GM21381 (cell line): ENCODE data around the gene PTPRB.

Experiments used
- ATAC-seq: cut with Tn5 transposase; IDR thresholded peaks from one replicate; pipeline ENCODE4 v1.9.1; 2021; ENCODE audit warnings: mild to moderate bottlenecking, moderate library complexity; ENCODE audit not compliant: unreplicated experiment

PTPRB gene

DNA sequence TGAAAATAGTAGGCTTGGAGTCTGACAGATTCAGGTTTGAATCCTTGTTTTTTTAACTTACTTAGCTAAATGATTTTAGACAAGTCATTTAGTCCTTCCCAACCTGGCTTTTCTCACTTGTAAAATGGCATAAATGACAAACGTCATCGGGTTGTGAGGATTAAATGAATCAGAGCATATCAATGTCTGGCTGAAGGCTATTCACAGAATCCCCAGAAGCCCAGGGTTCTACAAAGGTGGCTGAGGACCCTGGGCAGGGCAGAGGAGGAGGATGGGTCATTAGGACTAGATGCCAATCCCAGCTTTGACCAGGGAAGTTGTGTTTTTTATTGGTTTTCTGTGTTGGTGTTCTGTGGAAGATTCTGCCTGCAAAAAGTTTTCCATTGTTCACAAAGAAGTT lies 7.6 kb upstream of the PTPRB start:
- no peak for ATAC-seq

DNA sequence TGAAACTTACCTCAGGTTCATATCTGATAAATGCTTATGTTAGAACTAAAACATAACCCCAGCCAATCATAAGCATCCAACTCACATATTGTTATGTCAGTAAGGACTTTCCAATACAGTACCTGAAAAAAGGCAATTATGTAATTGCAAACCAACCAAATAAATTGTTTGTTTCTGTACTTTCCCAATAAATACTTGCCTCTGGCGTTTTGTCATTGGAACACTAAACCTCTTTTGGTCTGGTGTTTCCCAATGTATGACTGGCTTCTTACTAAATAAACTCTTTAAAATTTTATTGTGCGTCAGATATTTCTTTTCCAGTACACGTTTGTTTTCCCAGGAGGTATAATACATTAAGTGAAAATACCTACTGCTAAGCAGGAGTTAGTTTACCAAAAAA lies 6.7 kb upstream of the PTPRB start:
- no peak for ATAC-seq

DNA sequence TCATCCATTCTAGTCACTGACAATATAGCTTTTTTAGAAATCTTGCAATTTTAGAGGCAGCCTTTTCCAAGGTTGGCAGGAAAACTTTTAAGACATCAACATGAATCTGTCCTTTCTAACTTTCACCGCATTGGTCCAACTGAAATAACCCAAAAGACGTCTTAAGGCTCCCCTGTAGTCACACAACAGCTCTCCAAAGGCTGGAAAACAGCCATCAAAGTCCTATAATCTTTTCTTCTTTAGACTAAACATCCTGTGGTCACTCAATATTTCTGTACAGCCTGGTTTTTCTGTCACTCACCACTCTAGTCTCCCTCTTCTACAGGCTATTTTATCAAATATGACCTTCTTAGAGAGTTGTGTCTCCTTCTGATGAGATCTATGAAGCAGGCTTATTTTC lies 4.5 kb upstream of the PTPRB start:
- ATAC-seq: no peak

DNA sequence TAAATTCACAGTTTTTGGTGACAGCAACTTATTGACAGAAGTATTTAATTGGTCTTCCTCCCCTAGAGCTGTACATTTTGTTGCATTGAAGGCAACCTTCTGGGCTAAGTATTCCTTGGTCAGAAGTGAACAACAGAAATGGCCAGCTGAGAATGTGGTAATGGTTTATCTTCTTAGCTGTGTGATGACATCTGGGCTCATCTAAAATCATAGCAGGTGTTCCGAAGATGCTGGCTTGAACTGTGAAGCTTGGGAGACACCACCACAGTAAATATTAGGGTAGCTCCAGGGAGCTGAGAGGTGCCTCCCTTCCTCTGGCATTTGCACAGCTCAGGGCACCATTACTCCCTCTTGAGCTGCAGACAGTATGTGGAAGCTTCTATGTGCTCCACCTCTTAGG lies 3.7 kb upstream of the PTPRB start:
- no peak for ATAC-seq

DNA sequence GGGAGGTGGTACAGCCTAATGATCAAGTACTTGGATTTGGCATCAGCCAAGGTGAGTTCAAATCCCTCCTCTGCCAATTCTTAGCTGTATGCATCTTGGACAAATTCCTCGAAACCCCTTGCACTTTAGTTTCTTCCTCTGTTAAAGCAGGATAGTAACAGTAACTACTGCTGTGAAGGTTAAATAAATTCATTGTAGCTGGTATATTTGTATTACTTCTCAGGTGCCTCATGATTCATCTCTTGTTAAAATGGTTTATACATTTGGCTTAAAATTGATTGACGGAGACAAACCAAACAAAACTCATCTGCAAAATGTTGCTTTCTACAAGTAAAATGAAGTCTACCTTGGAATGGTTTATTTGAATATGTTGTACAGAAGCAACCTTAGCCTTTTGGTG lies 2.3 kb upstream of the PTPRB start:
- no peak for ATAC-seq

DNA sequence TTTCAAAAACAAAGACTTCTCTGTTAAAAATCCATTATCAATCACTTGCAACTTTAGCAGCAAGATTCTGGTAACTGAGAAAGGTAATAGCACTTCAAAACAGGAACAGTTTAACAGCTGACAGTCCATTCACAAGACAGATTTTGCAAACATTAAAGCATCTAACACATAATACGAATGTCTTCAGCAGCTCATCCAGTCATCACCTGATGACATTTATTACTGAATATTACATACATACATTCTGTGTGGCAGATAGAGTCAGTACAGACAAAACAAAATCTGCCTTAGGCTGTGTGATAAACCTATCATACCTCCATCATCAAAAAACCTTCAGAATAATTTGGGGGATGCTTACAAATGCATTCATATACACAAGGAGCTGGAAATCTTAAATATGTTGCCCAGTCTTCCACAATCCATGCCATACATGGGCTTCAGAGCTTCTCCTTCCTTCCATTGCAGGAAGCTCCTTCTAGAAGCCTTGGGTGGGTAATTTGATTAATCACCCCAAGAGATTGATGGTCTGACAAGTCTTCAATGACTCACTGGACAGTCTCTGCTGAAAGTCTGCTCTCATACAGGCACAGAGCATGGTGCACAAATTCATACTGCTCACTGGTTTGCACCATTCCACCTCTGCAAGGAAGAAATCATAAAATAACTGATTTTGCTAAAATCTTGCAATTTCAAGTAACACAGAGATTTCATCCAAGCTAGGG lies 1.6 kb upstream of the PTPRB start:
- ATAC-seq: no peak

- ATAC-seq: no peak
Measured at GRCh38 chr12:70635755-70636154, 1.5 kb downstream of the PTPRB start.

GRCh38 chr12:70628701-70629480 lies 8.3 kb downstream of the PTPRB start:
- no peak for ATAC-seq

DNA sequence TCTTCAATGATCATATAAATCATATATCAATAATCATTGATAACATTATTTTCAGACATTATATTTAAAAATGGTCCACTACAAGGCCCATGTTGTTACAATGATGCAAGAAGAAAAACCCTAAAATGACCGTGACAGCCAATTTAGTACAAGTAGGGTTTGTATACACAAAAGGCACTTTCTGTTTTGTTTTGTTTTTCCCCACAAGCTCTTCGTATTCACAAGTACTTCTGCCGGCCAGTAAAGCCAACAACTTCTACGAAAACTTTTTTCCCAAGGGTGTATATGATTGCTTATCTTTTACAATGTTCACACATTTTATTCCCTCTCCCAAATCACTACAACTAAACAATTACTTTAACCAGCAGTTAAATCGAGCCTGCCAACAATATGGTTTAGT lies 9.6 kb downstream of the PTPRB start:
- ATAC-seq: no peak

- no peak for ATAC-seq
Measured at GRCh38 chr12:70626180-70626579, 11.0 kb downstream of the PTPRB start.

DNA sequence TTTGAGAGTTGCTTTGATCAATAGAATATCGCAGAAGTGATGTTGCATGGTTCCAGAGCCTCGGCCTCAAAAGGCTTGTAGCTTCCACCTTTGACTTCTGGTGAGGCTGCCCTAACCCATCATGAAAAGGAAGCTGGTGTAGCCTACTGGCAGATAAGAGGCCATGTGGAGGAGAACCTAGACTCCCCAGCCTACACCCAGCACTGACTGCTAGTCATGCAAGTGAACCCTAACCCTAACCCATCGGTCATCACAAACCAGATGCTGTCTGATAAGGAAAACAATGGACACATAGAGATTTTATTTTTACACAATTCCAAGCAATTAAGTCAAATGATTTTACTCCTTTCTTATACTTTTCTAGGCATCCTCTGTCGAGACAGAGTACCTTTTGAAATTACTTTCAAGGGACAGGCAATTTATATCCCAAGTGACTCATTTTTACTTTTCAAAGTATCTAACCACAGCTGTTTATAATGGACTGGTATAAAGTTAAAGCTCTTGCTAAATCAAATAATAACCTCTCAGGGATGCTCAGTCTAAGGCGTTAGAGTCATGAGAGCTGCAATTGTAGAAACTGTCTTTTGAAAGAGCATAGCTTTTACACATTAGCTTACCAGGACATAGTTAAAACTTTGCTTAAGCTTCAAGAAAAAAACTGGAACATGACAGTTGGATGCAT lies 17.6 kb downstream of the PTPRB start:
- no peak for ATAC-seq

GRCh38 chr12:70618371-70618770 lies 18.9 kb downstream of the PTPRB start:
- no peak for ATAC-seq

- ATAC-seq: no peak
Measured at GRCh38 chr12:70617450-70617849, 19.8 kb downstream of the PTPRB start.

- no peak for ATAC-seq
Measured at GRCh38 chr12:70615174-70615866, 21.9 kb downstream of the PTPRB start.

DNA sequence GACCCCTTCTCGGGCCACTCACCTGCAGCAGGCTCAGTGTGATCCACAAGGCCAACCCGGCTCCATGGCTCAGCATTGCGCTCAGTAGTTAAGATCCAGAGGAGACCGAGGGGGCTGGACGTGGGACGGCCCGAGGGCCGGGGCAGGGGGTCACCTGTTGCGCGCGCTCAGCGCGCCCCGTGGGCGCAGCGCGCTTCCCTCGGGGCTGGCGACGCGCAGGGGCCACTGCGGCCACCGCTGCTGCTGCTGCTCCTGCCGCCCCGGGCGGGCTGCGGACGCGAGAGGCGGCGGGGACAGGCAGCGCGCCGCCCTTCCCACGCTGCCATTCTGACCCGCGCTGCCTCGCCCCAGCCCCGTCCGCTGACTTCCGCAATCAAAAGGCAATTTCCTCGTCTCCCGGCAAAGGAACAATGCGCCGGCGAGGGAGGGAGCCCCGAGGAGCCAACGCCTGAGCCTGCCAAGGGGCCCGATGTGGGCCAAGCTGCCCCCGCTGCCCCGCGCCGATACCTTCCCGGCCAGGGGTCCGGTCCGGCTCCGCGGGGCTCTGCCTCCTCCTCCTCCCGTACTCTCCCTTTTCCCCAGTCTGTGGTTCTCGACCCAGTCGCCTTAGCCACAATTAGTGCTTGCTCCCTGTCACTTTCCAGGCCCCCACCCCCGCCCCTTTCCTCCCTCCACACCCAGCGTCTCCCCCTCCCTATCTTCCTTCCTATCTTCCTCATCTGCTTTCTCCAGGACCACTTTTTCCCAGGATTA lies 27.3 kb downstream of the PTPRB start:
- ATAC-seq: no peak

DNA sequence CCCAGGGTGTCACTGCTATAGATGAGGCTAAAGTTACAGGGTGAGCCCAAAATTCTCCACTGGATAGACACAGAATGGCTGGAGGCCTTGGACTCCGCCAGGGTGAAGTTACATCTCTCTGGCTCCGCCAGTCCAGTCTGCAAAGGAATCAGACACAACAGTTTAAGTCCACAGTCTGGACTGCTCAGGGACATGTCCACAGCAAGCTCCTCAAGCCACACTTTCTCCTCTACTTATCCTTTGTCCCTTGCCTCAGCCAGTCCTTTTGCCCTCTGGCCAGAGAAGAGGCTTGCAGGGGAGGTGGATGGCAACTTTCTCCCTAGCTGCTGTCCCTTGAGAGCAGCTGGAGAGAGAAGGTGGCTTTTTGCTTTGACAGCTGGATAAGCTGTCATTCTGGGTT lies 28.0 kb downstream of the PTPRB start:
- ATAC-seq: no peak

- no peak for ATAC-seq
Measured at GRCh38 chr12:70608184-70608583, 29.0 kb downstream of the PTPRB start.

DNA sequence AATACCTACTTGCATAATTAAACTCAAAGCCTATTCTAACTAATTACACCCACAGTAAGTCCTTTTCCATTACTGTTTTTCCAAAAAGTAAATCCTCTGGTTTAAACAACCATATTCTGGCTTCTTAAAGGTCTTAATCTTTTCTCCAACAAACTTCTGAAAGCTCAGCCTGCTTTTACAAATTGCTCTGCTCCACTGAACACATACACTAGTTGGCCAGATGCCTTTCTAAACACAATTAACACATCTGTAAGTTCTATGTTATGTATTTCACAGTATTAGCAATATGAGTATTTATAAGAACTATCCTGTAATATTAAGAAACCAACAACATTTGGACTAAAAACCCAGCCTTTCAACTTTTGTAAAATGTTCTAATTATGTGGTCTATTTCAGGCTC lies 30.1 kb downstream of the PTPRB start:
- no peak for ATAC-seq

DNA sequence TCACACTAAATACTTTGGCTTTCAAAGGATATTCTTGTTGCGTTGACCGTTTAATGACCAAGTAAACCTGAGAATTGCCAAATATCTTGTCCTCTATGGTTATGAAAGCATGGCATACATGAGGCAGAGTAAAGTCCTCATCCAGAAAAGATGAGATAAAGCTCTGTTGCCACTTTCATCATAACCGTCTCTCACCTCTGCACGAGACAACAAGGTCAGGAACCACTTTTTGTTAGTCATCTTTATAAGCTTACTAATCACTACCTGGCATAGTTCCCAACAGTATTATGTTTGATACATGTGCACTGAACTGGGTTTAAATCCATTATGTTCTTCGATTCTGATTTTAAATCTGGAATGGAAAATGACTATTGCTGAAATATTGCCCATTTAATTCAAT lies 31.3 kb downstream of the PTPRB start:
- no peak for ATAC-seq

DNA sequence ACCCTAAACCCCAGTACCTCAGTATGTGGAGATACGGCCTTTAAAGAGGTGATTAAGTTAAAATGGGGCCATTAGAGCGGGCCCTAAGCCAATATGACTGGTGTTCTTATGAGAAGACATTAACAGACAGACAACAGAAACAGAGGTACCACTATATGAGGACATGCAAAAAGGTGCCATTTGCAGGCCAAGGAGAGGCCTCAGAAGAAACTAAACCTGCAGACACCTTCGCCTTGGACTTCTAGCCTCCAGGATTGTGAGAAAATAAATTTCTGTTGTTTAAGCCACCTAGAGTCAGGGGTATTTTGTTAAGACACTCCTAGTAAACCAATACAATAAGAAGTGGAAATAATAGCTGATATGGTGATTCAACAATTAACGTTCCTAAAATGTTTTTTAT lies 32.6 kb downstream of the PTPRB start:
- ATAC-seq: no peak

GRCh38 chr12:70603044-70603443 lies 34.2 kb downstream of the PTPRB start:
- no peak for ATAC-seq
